ENCODE data around the gene MISP3.

MISP3 gene

DNA sequence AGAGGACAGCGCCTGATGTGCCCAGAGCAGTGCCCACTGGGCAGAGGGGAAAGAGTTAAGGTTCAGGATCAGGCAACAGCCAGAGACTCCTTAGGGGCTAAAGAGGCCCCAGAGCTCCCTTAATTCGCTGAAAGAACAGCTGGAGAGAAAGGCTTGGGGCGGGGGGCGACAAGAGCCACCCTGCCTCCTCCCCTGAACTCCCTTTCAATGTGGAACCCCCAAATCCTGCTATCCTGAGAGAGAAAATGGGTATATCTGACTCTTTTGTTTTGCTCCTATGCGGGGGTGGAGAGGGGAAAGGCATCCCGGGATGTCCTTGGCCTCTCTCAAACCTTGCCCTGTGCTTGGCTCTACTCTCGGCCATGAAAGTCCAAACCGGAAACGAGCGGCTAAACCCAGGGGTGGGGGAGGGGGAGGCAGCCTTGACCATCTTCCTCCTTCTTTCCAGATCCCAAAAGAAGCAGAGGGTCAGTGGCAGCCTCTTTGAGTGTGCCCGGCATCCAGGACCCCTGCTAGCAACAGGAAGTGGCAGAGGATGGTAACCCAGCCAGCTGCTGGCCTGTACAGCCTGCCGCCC is 40.3 kb downstream of the MISP3 start:
- H3K4me3 ChIP-seq (ENCODE audit: low read depth, low read length): no peak overlapping the region
- TF ChIP-seq, protein P1, sequence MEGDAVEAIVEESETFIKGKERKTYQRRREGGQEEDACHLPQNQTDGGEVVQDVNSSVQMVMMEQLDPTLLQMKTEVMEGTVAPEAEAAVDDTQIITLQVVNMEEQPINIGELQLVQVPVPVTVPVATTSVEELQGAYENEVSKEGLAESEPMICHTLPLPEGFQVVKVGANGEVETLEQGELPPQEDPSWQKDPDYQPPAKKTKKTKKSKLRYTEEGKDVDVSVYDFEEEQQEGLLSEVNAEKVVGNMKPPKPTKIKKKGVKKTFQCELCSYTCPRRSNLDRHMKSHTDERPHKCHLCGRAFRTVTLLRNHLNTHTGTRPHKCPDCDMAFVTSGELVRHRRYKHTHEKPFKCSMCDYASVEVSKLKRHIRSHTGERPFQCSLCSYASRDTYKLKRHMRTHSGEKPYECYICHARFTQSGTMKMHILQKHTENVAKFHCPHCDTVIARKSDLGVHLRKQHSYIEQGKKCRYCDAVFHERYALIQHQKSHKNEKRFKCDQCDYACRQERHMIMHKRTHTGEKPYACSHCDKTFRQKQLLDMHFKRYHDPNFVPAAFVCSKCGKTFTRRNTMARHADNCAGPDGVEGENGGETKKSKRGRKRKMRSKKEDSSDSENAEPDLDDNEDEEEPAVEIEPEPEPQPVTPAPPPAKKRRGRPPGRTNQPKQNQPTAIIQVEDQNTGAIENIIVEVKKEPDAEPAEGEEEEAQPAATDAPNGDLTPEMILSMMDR (IDR thresholded peaks at IDR 0.05; ENCODE audit: control insufficient read depth, extremely low read depth, insufficient read depth): no peak
- DNase-seq (ENCODE audit: low read depth): no peak

DNA sequence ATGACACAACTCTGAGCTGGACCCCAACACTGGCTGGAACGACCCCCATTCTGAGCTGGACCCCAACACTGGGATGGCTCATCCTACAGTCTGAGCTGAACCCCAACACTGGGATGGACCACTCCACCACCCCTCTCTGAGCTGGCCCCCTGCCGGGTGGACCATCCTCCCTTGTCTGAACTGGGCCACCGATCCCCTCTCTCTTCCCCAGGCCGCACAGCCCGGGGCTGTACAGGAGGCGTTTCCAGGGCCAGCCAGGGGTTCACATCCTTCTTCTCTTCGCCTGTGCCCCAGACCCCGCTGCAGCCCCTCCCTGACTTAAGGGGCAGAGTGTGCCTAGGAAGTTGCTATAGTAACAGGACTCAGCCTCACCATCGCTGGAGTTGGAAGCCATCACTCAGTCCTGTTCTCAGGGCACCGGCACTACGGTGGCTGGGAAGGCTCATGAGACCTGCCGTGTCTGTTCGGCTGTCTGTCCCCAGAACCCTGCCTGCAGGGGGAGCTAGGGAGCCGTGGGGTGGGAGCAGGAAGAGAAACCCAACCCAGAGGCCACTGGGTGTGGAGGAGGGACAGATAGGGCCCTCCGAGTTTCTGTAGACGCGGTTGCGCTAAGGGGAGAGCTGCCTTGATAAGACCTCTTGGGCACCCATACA is 41.3 kb downstream of the MISP3 start:
- H3K4me3 ChIP-seq (ENCODE audit: low read depth, low read length): no peak overlapping the region
- TF ChIP-seq, protein P1 (IDR thresholded peaks at IDR 0.05; ENCODE audit: control insufficient read depth, extremely low read depth, insufficient read depth): peak; percentile 36

DNA sequence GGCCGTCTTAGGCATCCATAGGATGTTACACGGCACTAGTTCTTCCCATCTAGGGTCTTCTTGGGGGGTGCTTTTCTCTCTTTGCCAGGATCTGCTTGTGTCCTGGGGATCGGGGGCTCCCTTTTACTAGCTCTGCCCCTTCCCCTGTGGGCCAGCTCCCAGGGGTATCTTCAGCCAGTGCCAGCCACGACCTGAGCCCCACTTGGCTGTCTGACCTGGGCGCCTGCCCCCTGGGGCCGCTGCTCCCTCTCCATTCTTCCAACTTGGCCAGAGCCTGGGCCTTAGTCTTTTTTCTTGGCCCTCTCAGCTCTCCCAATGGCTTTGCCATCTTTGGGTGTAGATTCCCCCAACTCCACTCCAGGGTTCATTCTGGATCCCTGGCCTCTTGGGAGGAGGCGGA is 41.9 kb downstream of the MISP3 start:
- TF ChIP-seq, protein P1 (IDR thresholded peaks at IDR 0.05; ENCODE audit: control insufficient read depth, extremely low read depth, insufficient read depth): no peak
- no peak overlapping the region for H3K4me3 ChIP-seq (ENCODE audit: low read depth, low read length)
- no peak for DNase-seq (ENCODE audit: low read depth)

More for the DNA sequence above, 41.3 kb downstream of the MISP3 start:
- DNase-seq (ENCODE audit: low read depth): no peak

DNA sequence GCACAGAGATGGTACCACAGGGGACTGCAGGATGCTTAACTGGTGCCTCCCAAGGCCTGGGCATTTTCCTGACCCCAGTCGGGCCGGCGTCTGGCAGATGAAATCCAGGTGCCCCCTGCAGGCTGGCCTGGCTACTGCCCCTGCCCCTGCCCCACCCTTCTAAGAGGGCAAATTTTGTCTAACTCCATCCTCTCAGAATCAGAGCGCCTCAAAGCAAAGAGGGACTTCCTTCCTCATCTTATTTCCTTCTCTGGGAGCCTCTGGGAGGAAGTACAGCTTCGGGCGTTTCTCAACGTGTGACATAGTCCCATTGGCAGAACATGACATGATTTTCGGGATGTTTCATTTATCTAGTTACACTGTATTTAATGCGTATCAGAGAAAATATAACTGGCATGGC is 42.3 kb downstream of the MISP3 start:
- H3K4me3 ChIP-seq (ENCODE audit: low read depth, low read length): no peak overlapping the region
- TF ChIP-seq, protein P1 (IDR thresholded peaks at IDR 0.05; ENCODE audit: control insufficient read depth, extremely low read depth, insufficient read depth): peak; percentile 40; the same call in 1 of the 2 replicates
- DNase-seq (ENCODE audit: low read depth): no peak

DNA sequence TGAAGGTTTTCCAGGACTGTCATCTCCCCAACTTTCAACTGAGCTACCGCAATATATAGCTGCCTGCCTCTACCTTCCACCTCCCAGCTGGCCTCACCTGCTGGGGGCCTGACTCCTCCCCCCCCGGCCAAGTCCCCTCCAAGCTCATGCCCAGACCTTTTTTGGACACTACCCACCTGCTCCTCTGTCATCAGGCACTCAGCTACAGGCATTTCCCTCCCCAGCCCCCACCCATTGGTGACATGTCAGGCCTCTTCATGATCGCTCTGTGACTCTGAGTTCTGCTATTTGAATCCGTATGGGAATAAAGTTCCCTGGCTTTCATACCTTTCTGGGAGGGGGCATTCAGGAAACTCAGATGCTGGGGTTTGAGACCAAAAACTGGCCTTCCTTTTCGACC is 43.2 kb downstream of the MISP3 start:
- H3K4me3 ChIP-seq (ENCODE audit: low read depth, low read length): no peak overlapping the region
- TF ChIP-seq, protein P1 (IDR thresholded peaks at IDR 0.05; ENCODE audit: control insufficient read depth, extremely low read depth, insufficient read depth): no peak
- DNase-seq (ENCODE audit: low read depth): no peak

DNA sequence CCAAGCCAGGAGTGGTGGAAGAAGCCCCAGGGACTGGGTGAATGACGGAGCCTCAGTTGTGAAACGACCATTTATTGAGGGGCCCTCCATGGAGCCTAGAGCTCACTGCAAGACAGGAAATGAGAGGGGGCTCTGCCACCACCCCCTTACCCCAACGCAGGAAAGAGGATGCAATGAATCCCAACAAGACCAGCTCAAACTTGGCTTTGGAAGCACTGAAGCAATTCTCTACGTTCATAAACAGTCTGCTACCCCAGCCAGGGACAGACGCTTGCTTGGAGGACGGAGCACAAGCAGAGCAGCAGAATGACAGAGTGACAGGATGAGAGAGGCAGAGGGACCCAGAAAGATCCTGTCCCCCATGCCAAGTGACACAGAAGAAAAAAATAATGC is 43.9 kb downstream of the MISP3 start:
- TF ChIP-seq, protein P1 (IDR thresholded peaks at IDR 0.05; ENCODE audit: control insufficient read depth, extremely low read depth, insufficient read depth): no peak
- no peak for DNase-seq (ENCODE audit: low read depth)
- peak overlapping the region; percentile 90 for H3K4me3 ChIP-seq (ENCODE audit: low read depth, low read length)

Measured in LNCaP clone FGC (cell line).